GM12864 (cell line): Measurements from ENCODE around the gene PLXDC1.
"Not testable (repeated sequence)": the region's sequence is repeated elsewhere in the genome, so short reads cannot be mapped to it uniquely, and the experiment has no call there.

Experiments used
- DNase-seq: peaks from one replicate; pipeline ENCODE4 v3.0.0-alpha.2; 2011; ENCODE audit warnings: low read depth
- H3K4me3 ChIP-seq: 2 replicates; pipeline ENCODE4 v1.5.1; 2011; ENCODE audit warnings: mild to moderate bottlenecking, low read depth, low read length, control low read depth
- CTCF ChIP-seq: IDR thresholded peaks from 2 replicates; pipeline ENCODE4 v1.5.1; 2011; ENCODE audit warnings: low read depth, mild to moderate bottlenecking, moderate library complexity, low read length, control low read depth, inconsistent platforms; ENCODE audit errors: missing control alignments

Gene PLXDC1

DNA sequence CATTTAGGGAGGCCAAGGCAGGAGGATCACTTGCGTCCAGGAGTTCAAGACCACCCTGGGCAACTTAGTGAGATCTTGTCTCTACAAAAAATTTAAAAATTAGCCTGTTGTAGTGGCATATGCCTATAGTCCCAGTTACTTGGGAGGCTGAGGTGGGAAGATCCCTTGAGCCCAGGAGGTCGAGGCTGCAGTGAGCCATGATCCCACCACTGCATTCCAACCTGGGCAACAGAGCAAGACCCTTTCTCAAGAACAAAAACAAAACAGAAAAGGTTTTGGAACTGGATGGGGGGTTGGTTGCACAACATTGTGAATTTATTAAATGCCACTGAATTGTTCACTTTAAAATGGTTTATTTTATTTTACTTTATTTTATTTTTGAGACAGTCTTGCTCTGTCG lies 21.2 kb downstream of the PLXDC1 start:
- no peak overlapping the region for H3K4me3 ChIP-seq
- no peak for TF ChIP-seq CTCF
- DNase-seq = no peak

DNA sequence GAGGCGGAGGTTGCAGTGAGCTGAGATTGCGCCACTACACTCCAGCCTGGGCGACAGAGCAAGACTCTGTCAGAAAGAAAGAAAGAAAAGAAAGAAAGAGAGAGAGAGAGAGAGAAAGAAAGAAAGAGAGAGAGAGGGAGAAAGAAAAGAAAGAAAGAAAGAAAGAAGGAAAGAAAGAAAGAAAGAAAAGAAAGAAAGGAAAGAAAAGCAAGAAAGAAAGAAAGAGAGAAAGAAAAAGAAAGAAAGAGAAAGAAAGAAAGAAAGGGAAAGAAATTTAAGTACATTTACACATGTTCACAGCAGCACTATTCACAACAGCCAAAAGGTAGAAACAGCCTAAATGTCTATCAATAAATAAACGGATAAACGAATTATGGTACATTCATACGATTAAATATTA lies 21.9 kb downstream of the PLXDC1 start:
- DNase-seq, H3K4me3 ChIP-seq: not testable (repeated sequence)

DNA sequence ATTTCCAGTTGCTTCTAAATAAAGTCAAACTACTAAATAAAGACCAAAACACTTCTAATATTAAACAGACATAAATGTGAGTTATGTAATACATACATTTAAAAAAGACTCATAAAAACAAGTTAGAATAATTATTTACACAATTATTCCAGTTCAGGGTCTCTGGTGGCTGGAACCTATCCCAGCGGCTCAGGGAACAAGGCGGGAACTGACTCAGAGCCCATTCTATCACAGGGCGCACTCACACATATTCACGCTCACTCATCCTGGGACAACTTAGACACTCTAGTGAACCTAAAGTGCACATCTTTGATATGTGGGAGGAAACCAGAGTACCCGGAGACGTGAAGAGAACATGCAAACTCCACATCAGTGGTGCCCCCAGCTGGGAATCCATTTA lies 25.0 kb downstream of the PLXDC1 start:
- no peak overlapping the region for H3K4me3 ChIP-seq
- TF ChIP-seq CTCF = no peak

GRCh38 chr17:39125143-39125875 lies 26.1 kb downstream of the PLXDC1 start:
- no peak for TF ChIP-seq CTCF
- no peak for DNase-seq
- no peak overlapping the region for H3K4me3 ChIP-seq

More for the DNA sequence above, 25.0 kb downstream of the PLXDC1 start:
- DNase-seq = no peak

DNA sequence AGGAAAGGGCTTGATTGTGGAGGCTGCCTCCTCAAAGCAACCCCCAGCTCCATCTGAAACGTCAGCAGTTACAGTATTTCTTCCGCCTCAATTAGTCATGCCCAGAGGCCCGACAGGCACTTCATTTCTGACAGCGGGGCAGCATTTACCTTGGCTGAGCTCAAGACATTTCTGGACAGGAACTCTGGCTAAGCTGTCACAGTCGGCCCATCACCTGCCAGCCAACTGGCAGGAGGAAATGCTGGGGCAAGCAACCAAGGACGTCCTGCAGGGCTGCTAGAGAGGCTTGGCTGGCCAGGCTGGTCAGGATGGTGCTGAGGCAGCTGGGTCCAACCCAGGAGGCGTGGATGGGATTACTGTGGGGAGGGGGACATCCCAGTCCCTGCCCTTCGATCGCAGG lies 27.8 kb downstream of the PLXDC1 start:
- DNase-seq = no peak
- H3K4me3 ChIP-seq = no peak overlapping the region
- no peak for TF ChIP-seq CTCF

DNA sequence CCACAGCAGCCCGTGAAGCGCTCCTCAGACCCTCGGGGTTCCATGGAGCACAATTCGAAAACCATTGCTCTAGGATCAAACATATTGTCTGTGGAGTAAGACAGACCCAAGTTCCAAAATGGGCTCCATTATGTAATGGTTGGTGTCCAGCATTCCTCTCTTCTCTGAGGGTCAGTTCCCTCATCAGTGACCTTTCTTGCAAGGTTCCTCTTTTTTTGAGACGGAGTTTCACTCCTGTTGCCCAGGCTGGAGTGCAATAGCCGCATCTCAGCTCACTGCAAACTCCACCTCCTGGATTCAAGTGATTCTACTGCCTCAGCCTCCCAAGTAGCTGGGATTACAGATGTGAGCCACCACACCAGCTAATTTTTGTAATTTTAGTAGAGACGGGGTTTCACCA lies 28.4 kb downstream of the PLXDC1 start:
- no peak for DNase-seq
- no peak overlapping the region for H3K4me3 ChIP-seq
- TF ChIP-seq CTCF = no peak

GRCh38 chr17:39121919-39122318 lies 29.5 kb downstream of the PLXDC1 start:
- not testable (repeated sequence) for DNase-seq, H3K4me3 ChIP-seq

DNA sequence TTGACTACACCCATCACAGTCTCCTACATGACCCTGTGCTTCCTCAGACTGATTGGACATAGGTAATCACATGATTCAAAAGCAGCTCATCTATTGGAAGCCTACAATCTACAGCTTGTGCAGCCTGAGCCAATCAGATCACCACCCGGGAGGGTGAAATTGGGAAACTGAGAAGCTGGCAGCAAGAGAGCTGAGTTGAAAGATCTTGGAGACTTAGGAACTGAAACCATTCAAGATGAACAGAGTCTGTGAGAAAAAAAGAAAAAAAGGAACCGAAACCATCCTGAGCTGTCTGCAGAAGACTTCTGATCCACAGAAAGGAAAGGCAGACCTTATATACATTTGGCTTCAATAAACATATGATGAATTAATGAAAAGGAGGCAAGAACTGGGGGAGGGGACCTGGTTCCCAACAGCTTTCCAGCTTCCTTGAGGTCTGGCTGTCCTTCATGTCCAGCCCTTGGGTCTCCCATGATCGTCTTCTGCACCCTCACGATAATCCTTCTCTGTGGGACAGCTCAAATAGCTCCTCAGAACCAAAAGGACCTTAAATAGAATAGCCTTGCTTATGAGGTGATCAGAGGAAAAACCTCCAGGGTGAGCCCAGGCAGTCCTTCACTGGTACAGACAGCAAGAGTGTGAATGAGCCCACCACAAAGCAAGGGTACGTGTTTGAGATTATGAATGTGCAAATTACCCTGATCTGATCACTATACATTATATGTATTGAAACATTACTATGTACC lies 32.6 kb downstream of the PLXDC1 start:
- H3K4me3 ChIP-seq = no peak overlapping the region
- peak; percentile 82 for DNase-seq
- no peak for TF ChIP-seq CTCF
